ENCODE measurements around the gene KEAP1. TPM values are rescaled to one million over a fixed set of nuclear protein-coding genes. Genes with fewer than 3 reads are reported as not detected.
A peak's percentile ranks its signal among the peaks of the same experiment; 100 is the strongest.

Gene KEAP1
- total and polyA plus RNA-seq, 2 of the 13 experiments (the other 11 are each of a cell fraction or from before 2014, with no cell fraction given) = 56.7 to 72.9 TPM

DNA sequence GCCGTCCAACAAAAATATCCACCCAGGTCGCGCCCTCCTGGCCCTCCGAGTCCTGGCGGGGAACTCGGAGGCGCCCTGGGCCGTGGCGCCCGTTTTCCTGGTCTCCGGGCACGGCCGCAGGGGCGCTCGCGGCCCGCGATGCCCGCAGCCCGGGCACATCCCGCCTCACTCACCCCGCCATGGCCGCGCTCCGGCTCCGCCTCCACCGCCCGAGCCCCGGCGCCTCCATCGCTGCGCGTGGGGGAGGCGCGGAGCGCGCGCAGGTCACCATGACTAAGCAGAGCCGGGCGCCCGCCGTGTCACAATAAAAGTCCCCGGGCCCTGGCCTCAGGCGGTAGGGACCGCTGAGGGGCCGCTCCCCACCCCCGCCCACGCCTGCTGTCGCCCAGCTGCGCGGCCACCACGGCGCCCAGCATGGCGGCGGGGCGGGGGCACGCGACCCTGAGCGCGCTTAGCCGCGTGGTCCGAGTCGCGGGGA, 593 bp downstream of the KEAP1 start (continued):
- TF ChIP-seq HNRNPK (IDR thresholded peaks at IDR 0.05; ENCODE audit: low read depth, low read length, poor library complexity, severe bottlenecking) = peak; percentile 88
- peak; percentile 27 for TF ChIP-seq TMF1 (CRISPR knock-in tag; IDR thresholded peaks at IDR 0.05; ENCODE audit: low read depth)
- peak; percentile 56; the same call in 1 of the 2 replicates for TF ChIP-seq GATAD1 (CRISPR knock-in tag; IDR thresholded peaks at IDR 0.05)
- TF ChIP-seq KDM1A (CRISPR knock-in tag; IDR thresholded peaks at IDR 0.05) = no peak
- TF ChIP-seq, protein P1, sequence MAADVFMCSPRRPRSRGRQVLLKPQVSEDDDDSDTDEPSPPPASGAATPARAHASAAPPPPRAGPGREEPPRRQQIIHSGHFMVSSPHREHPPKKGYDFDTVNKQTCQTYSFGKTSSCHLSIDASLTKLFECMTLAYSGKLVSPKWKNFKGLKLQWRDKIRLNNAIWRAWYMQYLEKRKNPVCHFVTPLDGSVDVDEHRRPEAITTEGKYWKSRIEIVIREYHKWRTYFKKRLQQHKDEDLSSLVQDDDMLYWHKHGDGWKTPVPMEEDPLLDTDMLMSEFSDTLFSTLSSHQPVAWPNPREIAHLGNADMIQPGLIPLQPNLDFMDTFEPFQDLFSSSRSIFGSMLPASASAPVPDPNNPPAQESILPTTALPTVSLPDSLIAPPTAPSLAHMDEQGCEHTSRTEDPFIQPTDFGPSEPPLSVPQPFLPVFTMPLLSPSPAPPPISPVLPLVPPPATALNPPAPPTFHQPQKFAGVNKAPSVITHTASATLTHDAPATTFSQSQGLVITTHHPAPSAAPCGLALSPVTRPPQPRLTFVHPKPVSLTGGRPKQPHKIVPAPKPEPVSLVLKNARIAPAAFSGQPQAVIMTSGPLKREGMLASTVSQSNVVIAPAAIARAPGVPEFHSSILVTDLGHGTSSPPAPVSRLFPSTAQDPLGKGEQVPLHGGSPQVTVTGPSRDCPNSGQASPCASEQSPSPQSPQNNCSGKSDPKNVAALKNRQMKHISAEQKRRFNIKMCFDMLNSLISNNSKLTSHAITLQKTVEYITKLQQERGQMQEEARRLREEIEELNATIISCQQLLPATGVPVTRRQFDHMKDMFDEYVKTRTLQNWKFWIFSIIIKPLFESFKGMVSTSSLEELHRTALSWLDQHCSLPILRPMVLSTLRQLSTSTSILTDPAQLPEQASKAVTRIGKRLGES (CRISPR knock-in tag; IDR thresholded peaks at IDR 0.05; ENCODE audit: borderline replicate concordance) = peak; percentile 45; the same call in 1 of the 2 replicates
- peak; percentile 43; the same call in 1 of the 2 replicates for TF ChIP-seq PHF20 (CRISPR knock-in tag; IDR thresholded peaks at IDR 0.05)
- no peak for TF ChIP-seq CHCHD3 (CRISPR knock-in tag; IDR thresholded peaks at IDR 0.05)
- TF ChIP-seq ZNF670 (CRISPR knock-in tag; IDR thresholded peaks at IDR 0.05; ENCODE audit: borderline replicate concordance) = no peak
- TF ChIP-seq, protein P2, sequence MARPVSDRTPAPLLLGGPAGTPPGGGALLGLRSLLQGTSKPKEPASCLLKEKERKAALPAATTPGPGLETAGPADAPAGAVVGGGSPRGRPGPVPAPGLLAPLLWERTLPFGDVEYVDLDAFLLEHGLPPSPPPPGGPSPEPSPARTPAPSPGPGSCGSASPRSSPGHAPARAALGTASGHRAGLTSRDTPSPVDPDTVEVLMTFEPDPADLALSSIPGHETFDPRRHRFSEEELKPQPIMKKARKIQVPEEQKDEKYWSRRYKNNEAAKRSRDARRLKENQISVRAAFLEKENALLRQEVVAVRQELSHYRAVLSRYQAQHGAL (CRISPR knock-in tag; IDR thresholded peaks at IDR 0.05; ENCODE audit: not compliant biosample characterization) = no peak
- TF ChIP-seq NFIC (IDR thresholded peaks at IDR 0.05; ENCODE audit: low read length) = no peak
- TF ChIP-seq, protein P3, sequence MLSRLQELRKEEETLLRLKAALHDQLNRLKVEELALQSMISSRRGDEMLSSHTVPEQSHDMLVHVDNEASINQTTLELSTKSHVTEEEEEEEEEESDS (CRISPR knock-in tag; IDR thresholded peaks at IDR 0.05; ENCODE audit: borderline replicate concordance) = 0 out of 2 replicates have a peak, but pooled peaks have one; percentile 63
- TF ChIP-seq WIZ (CRISPR knock-in tag; IDR thresholded peaks at IDR 0.05) = no peak
- TF ChIP-seq, protein P4, sequence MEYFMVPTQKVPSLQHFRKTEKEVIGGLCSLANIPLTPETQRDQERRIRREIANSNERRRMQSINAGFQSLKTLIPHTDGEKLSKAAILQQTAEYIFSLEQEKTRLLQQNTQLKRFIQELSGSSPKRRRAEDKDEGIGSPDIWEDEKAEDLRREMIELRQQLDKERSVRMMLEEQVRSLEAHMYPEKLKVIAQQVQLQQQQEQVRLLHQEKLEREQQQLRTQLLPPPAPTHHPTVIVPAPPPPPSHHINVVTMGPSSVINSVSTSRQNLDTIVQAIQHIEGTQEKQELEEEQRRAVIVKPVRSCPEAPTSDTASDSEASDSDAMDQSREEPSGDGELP (IDR thresholded peaks at IDR 0.05; ENCODE audit: borderline replicate concordance, low read depth) = peak; percentile 83; the same call in 1 of the 2 replicates
- TF ChIP-seq ZBTB8A (CRISPR knock-in tag; IDR thresholded peaks at IDR 0.05; ENCODE audit: borderline replicate concordance, low read depth) = no peak; the same call in 1 of the 2 replicates
- peak; percentile 70 to 89 for TF ChIP-seq MAFK (conservative IDR thresholded peaks at IDR 0.05 in 1 of 2, IDR thresholded peaks at IDR 0.05 in 1 of 2; ENCODE audit: low read length in 2 of 2)
- TF ChIP-seq TBL1XR1 (IDR thresholded peaks at IDR 0.05; ENCODE audit: borderline replicate concordance, low read length, partially characterized antibody) = no peak
- TF ChIP-seq HMGA1 (CRISPR knock-in tag; conservative IDR thresholded peaks at IDR 0.05) = no peak
- TF ChIP-seq TOPORS (CRISPR knock-in tag; IDR thresholded peaks at IDR 0.05) = peak; percentile 77; the same call in 1 of the 2 replicates
- peak; percentile 63; the same call in 1 of the 2 replicates for TF ChIP-seq ZBTB7A (CRISPR knock-in tag; IDR thresholded peaks at IDR 0.05)
- TF ChIP-seq SOX6 (IDR thresholded peaks at IDR 0.05) = no peak
- no peak; the same call in 1 of the 2 replicates for TF ChIP-seq SOX6 (CRISPR knock-in tag; IDR thresholded peaks at IDR 0.05)
- TF ChIP-seq ARNT2 (CRISPR knock-in tag; IDR thresholded peaks at IDR 0.05; ENCODE audit: low read depth) = peak; percentile 77
- no peak for TF ChIP-seq HDAC6 (IDR thresholded peaks at IDR 0.05; ENCODE audit: low read depth, low read length)
- TF ChIP-seq, protein P5, sequence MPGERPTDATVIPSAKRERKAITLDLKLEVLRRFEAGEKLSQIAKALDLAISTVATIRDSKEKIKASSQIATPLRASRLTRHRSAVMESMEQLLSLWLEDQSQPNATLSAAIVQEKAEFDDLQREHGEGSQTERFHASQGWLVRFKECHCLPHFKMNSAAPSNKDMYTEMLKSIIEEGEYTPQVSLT (CRISPR knock-in tag; IDR thresholded peaks at IDR 0.05; ENCODE audit: borderline replicate concordance, low read depth) = no peak
- TF ChIP-seq NFYC (CRISPR knock-in tag; IDR thresholded peaks at IDR 0.05) = no peak
- TF ChIP-seq SIN3B (IDR thresholded peaks at IDR 0.05; ENCODE audit: low read length) = no peak

Data from HepG2 (cell line).